Epithelial cell of proximal tubule (primary cell): ENCODE results near the gene TOX4. TPM values are rescaled to one million over a fixed set of nuclear protein-coding genes. Genes with fewer than 3 reads are reported as not detected.
A peak's percentile ranks its signal among the peaks of the same experiment; 100 is the strongest.

Source experiments
- DNase-seq: peaks from one replicate; pipeline ENCODE4 v3.0.0-alpha.2; 2011; ENCODE audit warnings: low read depth
- H3K4me3 ChIP-seq: 2 replicates; pipeline ENCODE4 v1.5.1; 2011; ENCODE audit warnings: low read depth, mild to moderate bottlenecking, low read length
- CTCF ChIP-seq: conservative IDR thresholded peaks from 2 replicates; pipeline ENCODE4 v1.5.1; 2012; ENCODE audit warnings: low read depth, mild to moderate bottlenecking, low read length
- total RNA-seq: library from RNA; depleted of rRNA; stranded (reverse); fragments of >200 nt; gene quantifications from 2 replicates; pipeline ENCODE4 v1.2.3, GENCODE V29; 2015

TOX4 gene
- total RNA-seq, 1 donor from 2014 or later: 28.8 TPM

- DNase-seq: no peak
- TF ChIP-seq CTCF: no peak
- no peak overlapping the region for H3K4me3 ChIP-seq
Measured at GRCh38 chr14:21449899-21450216, 27.1 kb upstream of the TOX4 start.

DNA sequence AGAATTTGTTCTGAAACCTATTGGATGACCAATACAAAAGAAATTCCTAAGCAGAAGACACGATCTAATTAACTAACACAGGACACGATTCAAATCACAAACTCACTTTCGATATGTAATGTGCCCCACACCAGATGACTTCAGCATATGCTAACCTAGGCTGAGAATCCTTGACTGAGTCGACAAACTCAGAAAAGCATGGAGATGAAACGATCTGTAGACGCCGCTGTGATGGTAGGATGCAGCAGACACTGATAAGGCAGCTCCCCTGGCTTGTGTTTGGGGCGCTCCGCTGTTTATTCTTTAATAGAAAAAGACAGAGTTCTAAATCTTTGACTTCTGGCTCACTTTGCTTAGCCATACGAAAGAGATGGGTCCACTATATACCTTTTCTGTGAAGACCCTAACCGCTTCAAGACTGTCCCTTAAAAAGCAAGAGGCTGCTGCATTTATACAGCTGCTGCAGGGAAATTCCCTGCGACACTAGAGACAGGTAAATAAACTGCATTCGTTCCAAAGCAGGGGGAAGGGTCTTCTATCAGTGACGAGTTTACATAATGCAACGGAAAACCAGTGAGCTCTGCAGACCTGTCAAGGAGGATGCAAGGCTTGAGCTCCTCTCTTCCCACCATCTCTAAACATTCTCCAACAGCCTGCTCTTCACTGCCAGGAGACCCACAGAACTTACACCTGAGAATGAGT, 22.0 kb upstream of the TOX4 start:
- TF ChIP-seq CTCF: no peak
- no peak for DNase-seq
- H3K4me3 ChIP-seq: peak overlapping the region; percentile 98

DNA sequence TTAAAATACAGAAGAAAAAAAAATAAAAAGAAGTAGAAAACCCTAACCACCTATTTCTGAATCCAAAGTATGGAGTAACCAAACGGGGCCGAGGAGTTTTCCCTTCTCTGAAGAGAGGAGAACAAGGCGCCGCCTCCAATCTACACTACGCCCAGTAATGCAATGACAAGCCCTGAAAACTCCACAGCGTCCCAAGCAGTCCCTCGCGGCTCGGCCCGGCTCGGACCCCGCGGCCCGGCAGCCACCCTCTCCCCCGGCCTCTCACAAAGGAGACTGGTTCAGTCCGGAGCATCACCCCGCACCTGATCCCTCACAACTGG, 21.4 kb upstream of the TOX4 start:
- H3K4me3 ChIP-seq: peak overlapping the region; percentile 98
- DNase-seq: no peak
- TF ChIP-seq CTCF: no peak

- peak; percentile 98 for DNase-seq
- H3K4me3 ChIP-seq: peak within 1 kb of the TSS; percentile 98
- TF ChIP-seq CTCF: peak; percentile 67
Measured at GRCh38 chr14:21455912-21456667, 20.9 kb upstream of the TOX4 start, which contains the start of gene CHD8. Gene CHD8, minus strand, starts transcription at chr14:21456123. Its CDS starts 24,480 bp downstream, at chr14:21431643.

- DNase-seq: no peak
- H3K4me3 ChIP-seq: no peak overlapping the region
- TF ChIP-seq CTCF: no peak
Measured at GRCh38 chr14:21467616-21468015, 9.4 kb upstream of the TOX4 start.

DNA sequence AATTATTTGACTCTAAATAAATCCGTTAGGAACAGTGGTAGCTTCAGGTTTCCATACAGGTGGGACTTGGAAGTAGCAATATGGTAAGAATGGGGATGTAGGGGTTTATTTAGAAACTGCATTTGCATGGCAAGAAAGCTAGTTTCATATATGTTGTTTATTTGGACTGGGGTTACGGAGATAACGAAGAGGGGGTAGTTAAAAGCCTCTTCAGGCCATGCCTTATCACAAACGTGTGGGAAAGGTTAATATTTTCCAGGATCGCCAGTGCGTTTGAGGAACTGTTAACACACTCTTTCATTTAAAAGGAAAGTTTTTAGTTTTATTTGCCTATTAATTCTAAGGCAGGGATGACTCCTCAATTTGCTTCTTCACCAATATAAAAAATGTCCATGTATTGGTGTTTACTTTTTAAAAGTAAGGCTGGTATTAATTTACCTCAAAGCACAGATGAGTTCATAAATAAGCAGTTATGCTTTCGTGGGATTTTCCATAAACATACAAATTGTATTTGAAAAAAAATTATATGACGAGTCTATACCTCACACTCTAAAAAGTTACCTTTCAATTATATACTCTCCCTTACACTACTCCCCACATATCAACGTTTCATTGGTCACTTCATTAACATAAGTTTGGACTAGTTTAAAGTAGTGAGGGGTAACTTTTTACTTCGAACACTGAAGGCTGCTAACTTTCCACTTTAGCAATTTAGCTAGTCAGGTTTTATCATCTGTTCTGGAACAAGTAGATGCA, 1.1 kb upstream of the TOX4 start:
- TF ChIP-seq CTCF: no peak
- peak overlapping the region; percentile 96 for H3K4me3 ChIP-seq
- DNase-seq: no peak
